Islet precursor cell (in vitro differentiated cells): ENCODE results near the gene ZBED6.
A peak's percentile ranks its signal among the peaks of the same experiment; 100 is the strongest.
"Not testable (repeated sequence)": the region's sequence is repeated elsewhere in the genome, so short reads cannot be mapped to it uniquely, and the experiment has no call there.

ENCODE experiments used
- DNase-seq: peaks from one replicate; pipeline ENCODE4 v3.0.0-alpha.2; 2018

ZBED6 gene

GRCh38 chr1:203778789-203779188, 16.6 kb upstream of the ZBED6 start:
- no peak for DNase-seq

DNA sequence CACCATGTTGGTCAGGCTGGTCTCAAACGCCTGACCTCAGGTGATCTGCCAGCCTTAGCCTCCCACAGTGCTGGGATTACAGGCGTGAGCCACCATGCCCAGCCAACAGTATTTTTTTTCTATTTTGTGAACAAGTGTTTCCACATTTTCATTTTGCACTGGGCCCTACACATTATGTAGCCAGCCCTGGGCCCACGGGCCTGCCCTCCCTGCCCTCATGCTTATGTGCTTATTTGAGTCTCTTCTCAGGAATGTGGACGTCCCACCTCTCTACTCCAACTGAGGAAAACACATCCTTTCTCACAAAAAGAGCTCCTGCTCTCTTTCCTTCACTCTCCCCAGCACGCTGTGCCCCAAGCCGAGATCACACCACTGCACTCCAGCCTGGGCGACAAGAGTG, 13.5 kb upstream of the ZBED6 start:
- DNase-seq, result no peak

GRCh38 chr1:203789966-203790365, 5.5 kb upstream of the ZBED6 start:
- no peak for DNase-seq

- no peak for DNase-seq
Observed at GRCh38 chr1:203791498-203791897, 3.9 kb upstream of the ZBED6 start.

DNA sequence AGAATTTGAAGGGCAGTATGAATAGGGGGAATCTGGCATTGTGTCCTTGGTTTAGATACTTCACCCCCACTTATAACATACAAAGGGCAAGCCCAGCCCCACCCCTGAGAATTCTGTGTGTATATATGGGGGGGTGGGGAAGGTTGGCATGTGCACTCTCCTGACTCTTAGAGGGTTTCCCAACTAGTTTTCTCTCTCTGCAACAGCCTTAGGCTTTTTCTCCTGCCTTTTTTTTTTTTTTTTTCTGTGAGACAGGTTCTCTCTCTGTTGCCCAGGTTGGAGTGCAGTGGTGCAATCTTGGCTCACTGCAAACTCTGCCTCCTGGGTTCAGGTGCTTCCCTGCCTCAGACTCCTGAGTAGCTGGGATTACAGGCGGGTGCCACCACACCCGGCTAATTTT, 2.9 kb upstream of the ZBED6 start:
- no peak for DNase-seq

DNA sequence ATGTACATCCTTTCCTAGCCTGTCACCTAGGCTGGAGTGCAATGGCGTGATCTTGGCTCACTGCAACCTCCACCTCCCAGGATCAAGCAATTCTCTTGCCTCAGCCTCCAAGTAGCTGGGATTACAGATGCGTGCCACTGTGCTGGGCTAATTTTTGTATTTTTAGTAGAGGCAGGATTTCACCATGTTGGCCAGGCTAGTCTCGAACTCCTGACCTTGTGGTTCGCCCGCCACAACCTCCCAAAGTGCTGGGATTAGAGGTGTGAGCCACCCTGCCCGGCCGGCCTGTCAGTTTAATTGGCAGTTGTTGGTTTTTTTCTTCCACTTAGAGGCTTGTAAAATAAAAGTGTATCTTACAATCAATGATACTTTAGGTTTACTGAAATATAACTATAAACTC, 1.9 kb upstream of the ZBED6 start:
- not testable (repeated sequence) for DNase-seq

GRCh38 chr1:203794764-203795440, 521 bp upstream of the ZBED6 start:
- DNase-seq, result no peak

GRCh38 chr1:203796236-203796605, 798 bp downstream of the ZBED6 start:
- peak; percentile 60 for DNase-seq

DNA sequence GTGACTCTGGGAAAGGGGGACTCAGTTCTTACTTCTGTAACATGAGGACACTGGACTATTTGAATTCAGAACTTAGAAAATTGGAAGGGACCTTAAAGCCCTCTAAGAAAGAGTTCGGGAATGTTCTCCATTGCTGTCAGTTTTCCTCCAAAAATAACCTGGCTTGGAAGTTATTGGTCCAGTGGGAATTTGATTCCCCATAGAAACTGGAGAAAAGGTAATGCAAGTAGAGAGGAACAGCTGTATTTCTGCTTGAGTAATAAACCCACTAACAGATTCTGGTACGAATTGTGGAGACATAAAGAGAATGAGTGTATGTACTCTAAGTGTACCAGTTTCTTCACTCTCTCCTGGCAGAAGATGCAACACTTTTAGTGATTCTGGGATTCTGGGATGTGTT, 1.8 kb downstream of the ZBED6 start:
- DNase-seq, result no peak

GRCh38 chr1:203797948-203798655, 2.7 kb downstream of the ZBED6 start:
- no peak for DNase-seq

- no peak for DNase-seq
Observed at GRCh38 chr1:203799157-203799556, 3.7 kb downstream of the ZBED6 start.

DNA sequence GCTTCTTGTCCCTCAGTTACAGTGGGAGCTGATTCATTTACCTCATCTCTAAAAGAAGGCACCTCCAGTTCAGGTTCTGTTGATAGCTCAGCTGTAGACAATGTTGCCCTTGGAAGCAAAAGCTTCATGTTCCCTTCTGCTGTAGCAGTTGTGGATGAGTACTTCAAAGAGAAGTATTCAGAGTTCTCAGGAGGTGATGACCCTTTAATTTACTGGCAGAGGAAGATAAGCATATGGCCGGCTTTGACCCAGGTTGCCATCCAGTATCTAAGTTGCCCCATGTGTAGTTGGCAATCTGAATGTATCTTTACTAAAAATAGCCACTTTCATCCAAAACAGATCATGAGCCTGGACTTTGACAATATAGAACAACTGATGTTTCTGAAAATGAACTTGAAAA, 4.5 kb downstream of the ZBED6 start:
- DNase-seq, result no peak

- no peak for DNase-seq
Observed at GRCh38 chr1:203805689-203806088, 10.3 kb downstream of the ZBED6 start.

- no peak for DNase-seq
Observed at GRCh38 chr1:203807196-203807595, 11.8 kb downstream of the ZBED6 start.

DNA sequence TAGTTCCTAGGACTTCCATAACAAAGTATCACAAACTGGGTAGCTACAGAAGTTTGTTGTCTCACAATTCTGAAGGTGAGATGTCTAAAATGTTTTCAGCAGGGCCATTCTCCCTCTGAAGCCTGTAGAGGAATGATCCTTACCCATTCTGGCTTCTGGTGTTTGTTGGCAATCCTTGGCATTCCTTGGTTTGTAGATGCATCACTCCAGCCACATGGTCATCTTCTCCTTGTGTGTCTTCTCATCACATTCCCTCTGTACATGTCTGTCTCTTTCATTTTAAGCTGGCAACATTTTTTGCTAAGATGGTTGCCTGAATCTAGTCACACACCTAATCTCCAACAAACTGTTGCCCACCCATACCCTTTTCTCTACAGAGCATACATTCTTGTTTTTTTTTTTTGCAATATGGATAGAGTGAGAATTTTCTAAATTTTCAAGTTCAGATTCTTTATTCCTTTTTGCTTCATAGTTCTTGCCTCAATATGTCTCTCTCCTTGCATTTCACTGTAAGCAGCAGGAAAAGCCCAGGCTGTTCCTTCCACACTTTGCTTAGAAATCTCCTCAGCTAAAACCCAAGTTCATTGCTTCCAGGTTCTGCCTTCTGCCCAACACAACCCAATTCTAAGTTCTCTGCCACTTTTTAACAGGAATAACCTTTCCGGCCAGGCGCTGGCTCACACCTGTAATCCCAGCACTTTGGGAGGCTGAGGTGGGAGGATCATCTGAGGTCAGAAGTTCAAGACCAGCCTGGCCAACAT, 18.3 kb downstream of the ZBED6 start:
- no peak for DNase-seq

GRCh38 chr1:203818399-203818798, 23.0 kb downstream of the ZBED6 start:
- DNase-seq, result no peak

GRCh38 chr1:203823306-203823705, 27.9 kb downstream of the ZBED6 start:
- no peak for DNase-seq

DNA sequence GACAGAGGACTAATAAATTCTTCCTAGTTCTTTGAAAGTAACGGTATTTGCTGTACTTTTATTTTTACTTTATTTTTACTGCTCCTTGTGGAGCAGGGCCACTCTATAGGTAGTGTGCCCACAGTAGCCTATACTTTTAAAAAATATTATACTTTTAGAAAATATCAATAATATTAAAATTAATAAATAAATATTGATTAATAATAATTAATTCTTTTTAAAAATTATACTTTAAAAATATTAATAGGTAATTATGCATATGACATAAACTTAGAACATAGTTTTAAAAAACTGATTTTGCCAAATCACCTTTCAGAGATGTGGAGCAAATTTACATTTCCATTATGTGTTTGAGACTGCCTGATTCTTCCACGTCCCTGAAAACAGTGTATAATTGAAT, 30.8 kb downstream of the ZBED6 start:
- DNase-seq, result no peak

- DNase-seq, result no peak
Observed at GRCh38 chr1:203828002-203828401, 32.6 kb downstream of the ZBED6 start.

- no peak for DNase-seq
Observed at GRCh38 chr1:203828503-203828902, 33.1 kb downstream of the ZBED6 start.

- not testable (repeated sequence) for DNase-seq
Observed at GRCh38 chr1:203829247-203829646, 33.8 kb downstream of the ZBED6 start.

DNA sequence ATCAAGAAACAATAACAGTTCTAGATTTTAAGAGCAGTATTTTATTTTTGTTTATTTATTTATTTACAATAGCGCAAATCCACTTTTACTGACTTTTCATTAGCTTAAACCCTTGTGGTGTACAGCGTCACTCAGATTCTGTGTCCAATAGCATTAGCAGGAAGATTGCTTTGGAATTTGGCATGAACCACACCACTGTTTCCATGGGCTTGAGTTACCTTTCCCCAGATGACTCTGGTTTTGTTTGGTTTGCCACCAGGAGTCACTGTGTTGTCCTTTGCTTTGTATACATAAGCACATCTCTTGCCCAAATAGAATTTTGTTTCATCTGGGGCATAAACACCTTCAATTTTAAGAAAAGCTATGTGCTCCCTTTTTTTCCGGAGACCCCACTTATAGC, 40.1 kb downstream of the ZBED6 start:
- no peak for DNase-seq

DNA sequence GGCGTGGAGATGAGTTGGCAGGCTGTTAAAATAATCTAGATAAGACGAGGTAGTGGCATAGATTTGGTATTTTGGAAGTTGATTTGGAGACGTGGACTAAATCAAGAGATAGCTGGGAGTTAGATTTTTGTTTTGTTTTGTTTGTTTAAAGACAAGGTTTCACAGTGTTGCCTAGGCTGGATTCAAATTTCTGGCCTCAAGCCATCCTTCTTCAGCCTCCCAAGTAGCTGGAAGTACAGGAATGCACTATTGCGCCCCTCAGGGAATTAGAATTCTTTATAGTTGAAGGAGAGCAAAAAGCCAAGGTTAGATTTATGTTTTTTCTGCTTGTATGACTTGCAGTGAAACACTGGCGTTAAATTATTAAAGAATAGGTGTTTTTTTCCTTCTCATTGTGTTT, 43.7 kb downstream of the ZBED6 start:
- no peak for DNase-seq

- no peak for DNase-seq
Observed at GRCh38 chr1:203840208-203840808, 44.9 kb downstream of the ZBED6 start.
